Measurements from ENCODE around the gene TDRD6. TPM values are rescaled to one million over a fixed set of nuclear protein-coding genes. Genes with fewer than 3 reads are reported as not detected.

Gene TDRD6
- total and polyA plus RNA-seq, 2 donors (not counting 3 experiments of a cell fraction or from before 2014, with no cell fraction given) = under 0.01 TPM; not detected in 1

DNA sequence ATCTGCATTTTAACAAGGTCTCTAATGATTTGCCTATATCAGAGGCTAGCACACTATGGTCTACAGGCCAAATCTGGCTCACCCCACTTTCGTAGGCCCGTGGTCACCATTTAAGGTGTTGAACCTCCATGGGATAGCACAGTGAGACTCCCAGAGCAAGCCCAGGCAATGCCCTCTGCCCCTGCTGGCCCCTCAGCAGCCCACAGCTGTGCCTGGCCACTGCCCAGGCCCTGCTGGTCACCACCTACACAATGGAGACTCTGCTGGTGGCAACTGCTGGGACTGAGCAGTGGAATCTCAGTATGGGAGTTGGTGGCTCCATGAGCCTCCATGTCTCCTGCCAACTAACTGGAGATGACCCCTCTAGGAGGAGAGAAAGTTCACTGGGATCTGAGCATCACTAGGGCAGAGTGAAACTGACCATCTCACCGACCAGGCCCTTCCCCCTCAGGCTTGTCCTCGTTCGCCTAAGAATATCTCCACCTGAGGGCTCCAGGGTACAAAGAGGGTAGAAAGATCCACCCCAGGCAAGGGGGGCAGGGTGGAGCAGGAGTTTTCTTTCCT is 61.3 kb downstream of the TDRD6 start:
- no peaks in the 10 kb centered on the region for H3K9me3 ChIP-seq (replicated peaks; ENCODE audit: control insufficient read depth, insufficient read depth, low read length)
- H2AFZ ChIP-seq (ENCODE audit: low read depth, low read length) = no peak overlapping the region
- intact Hi-C loops (cut with micrococcal nuclease) (no loop called here), dilution Hi-C loops (cut with MboI; ENCODE audit: extremely low pct_ligation_motif_present, low sequenced_read_pairs) (no loop called here)
- H3K27me3 ChIP-seq (ENCODE audit: control insufficient read depth in 2 of 2, insufficient read depth in 2 of 2, low read length in 2 of 2) = no peaks in the 10 kb centered on the region
- ChIA-PET POLR2A (no interaction called here), CTCF (interaction anchor here (0.6 kb wide), 1 partner anchor 31 kb away, joined by 4 read pairs; no protein-coding TSS in a partner anchor)
- H3K9me1 ChIP-seq (replicated peaks; ENCODE audit: control insufficient read depth, extremely low read depth, insufficient read depth, low read length) = no peaks in the 10 kb centered on the region
- no peak for FAIRE-seq
- DNase-seq (ENCODE audit: low read depth, low spot score) = no peak
- no peak overlapping the region for H3K4me2 ChIP-seq (ENCODE audit: insufficient read depth, low read length)
- H3K9ac ChIP-seq (replicated peaks; ENCODE audit: extremely low read depth, insufficient read depth, low read length) = no peak overlapping the region
- no peak overlapping the region for H3K27ac ChIP-seq (ENCODE audit: insufficient read depth, low read depth, low read length)
- H3K36me3 ChIP-seq (ENCODE audit: control insufficient read depth in 2 of 2, extremely low read depth in 1 of 2, insufficient read depth in 2 of 2, low read length in 2 of 2) = no peaks in the 10 kb centered on the region
- no peaks in the 10 kb centered on the region for H4K20me1 ChIP-seq (replicated peaks; ENCODE audit: control insufficient read depth, extremely low read depth, insufficient read depth, low read length)
- TF ChIP-seq EZH2 (IDR thresholded peaks at IDR 0.05; ENCODE audit: borderline replicate concordance, low read depth, low read length, severe bottlenecking) (no peak), JUN (IDR thresholded peaks at IDR 0.05; ENCODE audit: borderline replicate concordance, insufficient read depth, insufficient read length, low read depth) (no peak), POLR2A (IDR thresholded peaks at IDR 0.05; ENCODE audit: low read depth, low read length) (no peak), MYC (IDR thresholded peaks at IDR 0.05; ENCODE audit: low read depth, low read length) (no peak)
- TF ChIP-seq, protein P1, sequence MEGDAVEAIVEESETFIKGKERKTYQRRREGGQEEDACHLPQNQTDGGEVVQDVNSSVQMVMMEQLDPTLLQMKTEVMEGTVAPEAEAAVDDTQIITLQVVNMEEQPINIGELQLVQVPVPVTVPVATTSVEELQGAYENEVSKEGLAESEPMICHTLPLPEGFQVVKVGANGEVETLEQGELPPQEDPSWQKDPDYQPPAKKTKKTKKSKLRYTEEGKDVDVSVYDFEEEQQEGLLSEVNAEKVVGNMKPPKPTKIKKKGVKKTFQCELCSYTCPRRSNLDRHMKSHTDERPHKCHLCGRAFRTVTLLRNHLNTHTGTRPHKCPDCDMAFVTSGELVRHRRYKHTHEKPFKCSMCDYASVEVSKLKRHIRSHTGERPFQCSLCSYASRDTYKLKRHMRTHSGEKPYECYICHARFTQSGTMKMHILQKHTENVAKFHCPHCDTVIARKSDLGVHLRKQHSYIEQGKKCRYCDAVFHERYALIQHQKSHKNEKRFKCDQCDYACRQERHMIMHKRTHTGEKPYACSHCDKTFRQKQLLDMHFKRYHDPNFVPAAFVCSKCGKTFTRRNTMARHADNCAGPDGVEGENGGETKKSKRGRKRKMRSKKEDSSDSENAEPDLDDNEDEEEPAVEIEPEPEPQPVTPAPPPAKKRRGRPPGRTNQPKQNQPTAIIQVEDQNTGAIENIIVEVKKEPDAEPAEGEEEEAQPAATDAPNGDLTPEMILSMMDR (IDR thresholded peaks at IDR 0.05; ENCODE audit: extremely low read depth in 1 of 2, insufficient read depth in 1 of 2, low read depth in 1 of 2, low read length in 2 of 2) = no peak
- TF ChIP-seq, protein P2, sequence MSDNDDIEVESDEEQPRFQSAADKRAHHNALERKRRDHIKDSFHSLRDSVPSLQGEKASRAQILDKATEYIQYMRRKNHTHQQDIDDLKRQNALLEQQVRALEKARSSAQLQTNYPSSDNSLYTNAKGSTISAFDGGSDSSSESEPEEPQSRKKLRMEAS (IDR thresholded peaks at IDR 0.05; ENCODE audit: insufficient read depth, insufficient read length) = no peak
- no peak overlapping the region for H3K4me3 ChIP-seq (replicated peaks in 1 of 3; ENCODE audit: insufficient read depth in 1 of 3, low read depth in 1 of 3, low read length in 3 of 3)
- H3K79me2 ChIP-seq (ENCODE audit: control insufficient read depth, insufficient read depth, low read length) = no peaks in the 10 kb centered on the region
- no peaks in the 10 kb centered on the region for H3K4me1 ChIP-seq (ENCODE audit: control insufficient read depth, extremely low read depth, insufficient read depth, low read length)
- BruUV-seq (replicated peaks) = no TSS peak

Measured in endothelial cell of umbilical vein (primary cell).